ENCODE results near the gene KIF1B.
"Not testable (repeated sequence)": the region's sequence is repeated elsewhere in the genome, so short reads cannot be mapped to it uniquely, and the experiment has no call there.

Gene KIF1B

GRCh38 chr1:10415211-10415930, 205.0 kb downstream of the KIF1B start:
- peak overlapping the region; percentile 73 for H3K27ac ChIP-seq
- DNase-seq (ENCODE audit: low read depth, low spot score), result no peak

DNA sequence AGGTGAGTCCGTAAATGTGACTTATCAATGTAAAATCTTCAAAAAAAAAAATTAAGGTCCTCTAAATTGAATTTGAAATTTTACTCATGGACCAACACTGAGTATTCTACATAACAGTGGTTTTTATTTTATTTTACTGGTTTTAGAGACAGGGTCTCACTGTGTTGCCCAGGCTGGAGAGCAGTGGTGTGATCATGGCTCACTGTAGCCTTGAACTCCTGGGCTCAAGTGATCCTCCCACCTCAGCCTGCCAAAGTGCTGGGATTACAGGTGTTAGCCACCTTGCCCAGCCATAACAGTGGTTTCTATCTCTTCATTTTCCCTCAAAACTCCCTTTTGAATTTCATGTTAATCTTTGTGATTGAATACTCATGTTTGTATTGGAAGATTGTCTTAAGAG, 205.6 kb downstream of the KIF1B start:
- DNase-seq (ENCODE audit: low read depth, low spot score), result not testable (repeated sequence)
- H3K27ac ChIP-seq, result peak overlapping the region; percentile 73

DNA sequence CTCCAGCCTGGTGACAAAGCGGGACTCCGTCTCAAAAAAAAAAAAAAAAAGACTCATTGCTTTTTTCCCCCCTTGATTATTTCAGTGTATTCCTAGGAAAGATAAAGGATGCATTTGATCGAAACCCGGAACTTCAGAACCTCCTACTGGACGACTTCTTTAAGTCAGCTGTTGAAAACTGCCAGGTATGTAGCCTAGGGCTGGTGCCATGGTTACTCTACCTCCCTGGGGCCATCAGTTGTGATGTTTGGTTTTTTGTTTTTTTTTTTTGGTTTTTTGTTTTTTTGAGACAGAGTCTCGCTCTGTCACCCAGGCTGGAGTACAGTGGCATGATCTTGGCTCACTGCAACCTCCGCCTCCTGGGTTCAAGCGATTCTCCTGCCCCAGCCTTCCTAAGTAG, 208.4 kb downstream of the KIF1B start:
- DNase-seq (ENCODE audit: low read depth, low spot score); H3K27ac ChIP-seq: not testable (repeated sequence)

DNA sequence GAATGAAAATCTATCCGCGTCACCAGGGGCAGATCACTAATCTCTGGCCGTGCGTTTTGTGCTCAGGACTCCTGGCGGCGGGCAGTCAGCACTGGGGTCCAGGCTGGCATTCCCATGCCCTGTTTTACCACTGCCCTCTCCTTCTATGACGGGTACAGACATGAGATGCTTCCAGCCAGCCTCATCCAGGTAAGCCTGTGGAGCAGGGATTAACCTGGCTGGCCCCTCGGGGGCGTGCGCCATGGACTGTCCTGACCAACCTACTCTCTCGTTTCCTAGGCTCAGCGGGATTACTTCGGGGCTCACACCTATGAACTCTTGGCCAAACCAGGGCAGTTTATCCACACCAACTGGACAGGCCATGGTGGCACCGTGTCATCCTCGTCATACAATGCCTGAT, 209.0 kb downstream of the KIF1B start:
- no peak for DNase-seq (ENCODE audit: low read depth, low spot score)
- no peak overlapping the region for H3K27ac ChIP-seq

GRCh38 chr1:10421637-10422036, 211.3 kb downstream of the KIF1B start:
- no peak for DNase-seq (ENCODE audit: low read depth, low spot score)
- no peak overlapping the region for H3K27ac ChIP-seq

DNA sequence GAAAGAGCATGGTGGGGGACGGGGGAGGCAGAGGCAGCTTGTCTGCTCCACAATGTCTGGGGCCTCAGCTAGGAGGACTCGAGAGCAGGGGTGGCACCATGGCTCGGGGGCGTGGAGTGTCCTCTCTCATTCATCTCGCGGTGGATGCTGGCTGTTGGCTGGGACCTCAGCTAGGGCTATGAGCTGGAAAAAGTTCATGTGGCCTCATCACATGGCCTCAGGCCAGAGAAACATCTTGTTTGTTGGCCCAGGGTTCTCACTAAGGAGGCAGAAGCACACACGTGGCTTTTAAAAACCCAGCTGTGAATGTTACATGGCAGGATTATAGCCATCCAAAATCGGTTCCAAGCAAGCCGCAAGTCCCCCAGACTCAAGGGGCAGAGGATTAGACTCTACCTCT, 213.7 kb downstream of the KIF1B start:
- DNase-seq (ENCODE audit: low read depth, low spot score), result no peak

GRCh38 chr1:10424651-10425050, 214.3 kb downstream of the KIF1B start:
- no peak for DNase-seq (ENCODE audit: low read depth, low spot score)
- no peak overlapping the region for H3K27ac ChIP-seq

More for the DNA sequence above, 213.7 kb downstream of the KIF1B start:
- no peak overlapping the region for H3K27ac ChIP-seq

GRCh38 chr1:10425826-10426534, 215.6 kb downstream of the KIF1B start:
- not testable (repeated sequence) for H3K27ac ChIP-seq; DNase-seq (ENCODE audit: low read depth, low spot score)

DNA sequence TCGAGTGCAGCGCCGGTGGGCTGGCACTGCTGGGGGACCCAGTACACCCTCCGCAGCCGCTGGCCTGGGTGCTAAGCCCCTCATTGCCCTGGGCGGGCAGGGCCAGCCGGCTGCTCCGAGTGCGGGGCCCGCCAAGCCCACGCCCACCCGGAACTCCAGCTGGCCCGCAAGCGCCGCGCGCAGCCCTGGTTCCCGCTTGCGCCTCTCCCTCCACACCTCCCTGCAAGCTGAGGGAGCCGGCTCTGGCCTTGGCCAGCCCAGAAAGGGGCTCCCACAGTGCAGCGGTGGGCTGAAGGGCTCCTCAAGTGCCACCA, 216.1 kb downstream of the KIF1B start:
- not testable (repeated sequence) for H3K27ac ChIP-seq

GRCh38 chr1:10428984-10429383, 218.6 kb downstream of the KIF1B start:
- H3K27ac ChIP-seq, result no peak overlapping the region
- no peak for DNase-seq (ENCODE audit: low read depth, low spot score)

More for the DNA sequence above, 216.1 kb downstream of the KIF1B start:
- DNase-seq (ENCODE audit: low read depth, low spot score), result not testable (repeated sequence)

GRCh38 chr1:10429868-10430215, 219.5 kb downstream of the KIF1B start:
- H3K27ac ChIP-seq, result no peak overlapping the region
- DNase-seq (ENCODE audit: low read depth, low spot score), result no peak

GRCh38 chr1:10430216-10431069, 220.1 kb downstream of the KIF1B start, which contains the start of gene CENPS:
CENPS (plus strand) TSS chr1:10430433; CDS start chr1:10430518, 85 bp downstream.
- no peak for DNase-seq (ENCODE audit: low read depth, low spot score)
- H3K27ac ChIP-seq, result peak within 1 kb of the TSS; percentile 5
